ENCODE results near the gene HMGXB3.

GRCh38 chr5:150026682-150027172 lies 26.2 kb downstream of the HMGXB3 start:
- TF ChIP-seq CTCF (IDR thresholded peaks at IDR 0.05; ENCODE audit: low read length) (no peak), EZH2 (optimal IDR thresholded peaks at IDR 0.05; ENCODE audit: low read depth, low read length) (no peak)

Data from MM.1S (cell line).